Gastroesophageal sphincter (tissue), 3 donors: Measurements from ENCODE around the gene APBA1.

Experiments used
- POLR2AphosphoS5 ChIP-seq: sonication (generic); formaldehyde crosslinking; IDR thresholded peaks from one replicate; pipeline ENCODE4 v1.6.1; 2017; ENCODE audit warnings: antibody characterized with exemption
- TF ChIP-seq, protein P1 (sequence below), 4 experiments: fragments of 200-600 bp in 2 of 4; fragments of 450-650 bp in 2 of 4; sonication (generic) in 1 of 4; IDR thresholded peaks; one replicate each; pipeline ENCODE4 v1.5.1; 2017 to 2019; ENCODE audit warnings: antibody characterized with exemption in 4 of 4, mild to moderate bottlenecking in 2 of 4, moderate library complexity in 2 of 4

DNA sequence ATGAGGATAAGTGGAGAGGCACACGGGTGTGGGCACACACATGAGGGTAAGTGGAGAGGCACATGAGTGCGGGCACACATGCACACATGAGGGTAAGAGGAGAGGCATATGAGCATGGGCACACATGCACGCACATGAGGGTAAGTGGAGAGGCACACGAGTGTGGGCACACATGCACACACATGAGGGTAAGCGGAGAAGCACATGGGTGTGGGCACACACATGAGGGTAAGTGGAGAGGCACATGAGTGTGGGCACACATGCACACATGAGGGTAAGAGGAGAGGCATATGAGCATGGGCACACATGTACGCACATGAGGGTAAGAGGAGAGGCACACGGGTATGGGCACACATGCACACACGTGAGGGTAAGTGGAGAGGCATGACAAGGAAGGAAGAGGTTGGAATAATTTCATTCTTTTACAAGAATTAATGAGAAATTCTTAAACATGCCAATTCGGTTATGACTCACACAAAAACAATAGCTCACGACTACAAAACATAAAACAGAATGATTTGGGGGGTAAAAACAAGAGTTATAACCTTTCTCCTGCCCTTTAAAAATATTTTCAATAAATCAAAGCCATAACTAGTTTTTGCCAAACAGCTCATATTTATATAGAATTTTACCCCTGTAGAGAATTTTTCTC lies 67.5 kb downstream of the APBA1 start:
- TF ChIP-seq, protein P1, sequence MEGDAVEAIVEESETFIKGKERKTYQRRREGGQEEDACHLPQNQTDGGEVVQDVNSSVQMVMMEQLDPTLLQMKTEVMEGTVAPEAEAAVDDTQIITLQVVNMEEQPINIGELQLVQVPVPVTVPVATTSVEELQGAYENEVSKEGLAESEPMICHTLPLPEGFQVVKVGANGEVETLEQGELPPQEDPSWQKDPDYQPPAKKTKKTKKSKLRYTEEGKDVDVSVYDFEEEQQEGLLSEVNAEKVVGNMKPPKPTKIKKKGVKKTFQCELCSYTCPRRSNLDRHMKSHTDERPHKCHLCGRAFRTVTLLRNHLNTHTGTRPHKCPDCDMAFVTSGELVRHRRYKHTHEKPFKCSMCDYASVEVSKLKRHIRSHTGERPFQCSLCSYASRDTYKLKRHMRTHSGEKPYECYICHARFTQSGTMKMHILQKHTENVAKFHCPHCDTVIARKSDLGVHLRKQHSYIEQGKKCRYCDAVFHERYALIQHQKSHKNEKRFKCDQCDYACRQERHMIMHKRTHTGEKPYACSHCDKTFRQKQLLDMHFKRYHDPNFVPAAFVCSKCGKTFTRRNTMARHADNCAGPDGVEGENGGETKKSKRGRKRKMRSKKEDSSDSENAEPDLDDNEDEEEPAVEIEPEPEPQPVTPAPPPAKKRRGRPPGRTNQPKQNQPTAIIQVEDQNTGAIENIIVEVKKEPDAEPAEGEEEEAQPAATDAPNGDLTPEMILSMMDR (IDR thresholded peaks at IDR 0.05) = no peak
- no peak for TF ChIP-seq POLR2AphosphoS5
